GM21619 (cell line): ENCODE results near the gene DGKK.

Experiments
- ATAC-seq: cut with Tn5 transposase; IDR thresholded peaks from one replicate; pipeline ENCODE4 v1.9.1; 2021; ENCODE audit not compliant: unreplicated experiment

The DGKK gene

GRCh38 chrX:50470103-50471031 is at the start of gene DGKK:
DGKK (minus strand) TSS chrX:50470825; CDS start chrX:50470678, 147 bp downstream.
- ATAC-seq = no peak

DNA sequence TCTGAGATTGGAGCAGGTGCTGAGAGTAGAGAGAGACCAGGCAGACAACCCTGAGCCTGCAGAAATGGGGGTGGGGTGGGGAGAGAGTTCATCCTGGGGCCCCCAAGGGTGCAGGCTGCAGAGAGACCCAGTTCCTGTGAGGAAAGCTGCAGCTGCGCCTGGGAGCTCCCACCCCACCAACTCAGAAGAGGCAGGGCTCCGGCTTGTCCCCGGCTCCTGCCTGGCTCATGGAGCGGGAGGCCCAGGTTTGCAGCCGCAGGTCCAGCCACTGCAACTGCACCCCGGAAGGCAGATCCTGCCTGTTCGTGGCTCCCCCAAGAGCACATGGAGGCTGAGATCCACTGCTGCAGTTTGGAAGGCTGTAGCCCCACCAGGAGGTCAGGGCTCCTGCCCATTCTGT is 44.2 kb upstream of the DGKK start:
- ATAC-seq = no peak

GRCh38 chrX:50497114-50497513 is 26.5 kb upstream of the DGKK start:
- no peak for ATAC-seq

GRCh38 chrX:50495616-50496015 is 25.0 kb upstream of the DGKK start:
- ATAC-seq = no peak

DNA sequence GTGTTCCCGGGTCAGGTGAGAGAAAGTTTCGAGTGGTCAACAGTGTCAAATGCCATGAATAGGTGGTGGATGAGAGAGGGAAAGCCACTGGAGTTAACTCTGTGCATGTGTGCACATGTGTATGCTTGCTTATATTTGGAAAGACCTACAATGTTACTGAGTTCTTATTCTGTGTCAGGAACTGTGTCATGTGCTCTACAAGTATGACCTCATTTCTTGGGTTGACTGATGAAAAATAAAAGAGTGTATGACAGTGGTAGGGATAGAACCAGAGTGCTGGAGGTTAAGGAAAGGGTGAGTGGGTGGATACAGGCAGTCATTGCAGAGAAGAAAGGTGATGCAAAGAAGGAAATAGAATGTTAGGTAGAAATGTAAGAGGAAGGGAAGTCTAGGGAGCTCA is 22.1 kb upstream of the DGKK start:
- ATAC-seq = no peak

- no peak for ATAC-seq
These were observed 14.0 kb upstream of the DGKK start for GRCh38 chrX:50484662-50485061.

DNA sequence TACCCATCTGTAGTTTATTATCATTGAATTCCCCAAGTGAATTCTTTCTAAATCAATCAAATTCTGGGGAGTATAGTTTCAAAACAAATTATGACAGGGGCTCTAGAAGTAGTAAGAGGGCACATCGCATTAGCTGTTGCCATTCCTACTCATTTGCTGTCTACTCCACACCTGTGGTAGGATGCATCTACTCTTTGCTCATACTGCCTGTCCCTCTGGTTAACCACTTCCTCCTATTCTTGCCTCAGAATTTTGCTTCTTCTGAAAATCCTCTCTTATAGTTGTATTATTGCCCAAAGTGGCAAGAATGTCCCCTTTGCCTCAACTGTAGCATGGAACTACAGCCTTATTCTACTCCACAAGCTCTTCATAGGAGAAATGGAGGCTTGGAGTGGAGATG is 12.7 kb upstream of the DGKK start:
- ATAC-seq = no peak

GRCh38 chrX:50475208-50475607 is 4.6 kb upstream of the DGKK start:
- no peak for ATAC-seq

- ATAC-seq = no peak
These were observed 765 bp upstream of the DGKK start for GRCh38 chrX:50471390-50471789.

DNA sequence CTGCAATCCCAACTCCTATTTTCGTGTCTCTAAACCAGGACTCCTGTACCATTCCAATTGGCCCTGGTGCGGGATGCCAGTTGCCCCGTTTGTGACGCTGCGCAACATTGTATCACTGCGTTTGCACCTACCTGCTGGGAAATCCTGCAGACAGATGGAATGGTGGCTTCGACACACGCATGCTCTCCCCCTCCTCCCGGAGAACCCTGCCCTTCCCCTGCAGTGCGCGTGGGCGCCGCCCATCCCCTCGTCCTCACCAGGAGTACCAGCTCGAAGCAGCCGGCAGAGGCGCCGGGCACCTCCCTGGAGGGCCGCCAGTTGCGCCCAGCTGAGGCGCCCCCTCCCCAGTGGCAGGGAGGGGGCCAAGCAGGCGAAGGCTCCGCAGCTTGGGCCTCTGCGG is 1.4 kb downstream of the DGKK start:
- no peak for ATAC-seq

GRCh38 chrX:50459615-50460014 is 11.0 kb downstream of the DGKK start:
- no peak for ATAC-seq

DNA sequence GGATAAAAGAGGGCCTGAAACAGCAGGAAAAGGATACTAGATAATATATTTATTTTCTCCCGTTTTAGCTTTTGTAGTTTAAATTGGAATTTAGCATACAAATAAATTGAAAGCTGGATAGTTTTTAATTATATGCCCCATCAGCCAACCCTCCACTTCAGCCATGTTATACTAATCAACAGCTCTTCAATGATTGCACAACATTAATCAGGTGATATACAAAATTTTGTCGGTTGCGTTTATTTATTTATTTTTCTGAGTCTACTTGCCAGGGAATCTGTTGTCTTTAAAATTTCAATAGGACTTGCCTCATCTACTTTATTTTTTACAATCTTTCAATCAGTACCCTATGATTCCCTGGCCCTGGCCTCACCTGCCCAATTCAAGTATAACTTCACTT is 12.1 kb downstream of the DGKK start:
- no peak for ATAC-seq

DNA sequence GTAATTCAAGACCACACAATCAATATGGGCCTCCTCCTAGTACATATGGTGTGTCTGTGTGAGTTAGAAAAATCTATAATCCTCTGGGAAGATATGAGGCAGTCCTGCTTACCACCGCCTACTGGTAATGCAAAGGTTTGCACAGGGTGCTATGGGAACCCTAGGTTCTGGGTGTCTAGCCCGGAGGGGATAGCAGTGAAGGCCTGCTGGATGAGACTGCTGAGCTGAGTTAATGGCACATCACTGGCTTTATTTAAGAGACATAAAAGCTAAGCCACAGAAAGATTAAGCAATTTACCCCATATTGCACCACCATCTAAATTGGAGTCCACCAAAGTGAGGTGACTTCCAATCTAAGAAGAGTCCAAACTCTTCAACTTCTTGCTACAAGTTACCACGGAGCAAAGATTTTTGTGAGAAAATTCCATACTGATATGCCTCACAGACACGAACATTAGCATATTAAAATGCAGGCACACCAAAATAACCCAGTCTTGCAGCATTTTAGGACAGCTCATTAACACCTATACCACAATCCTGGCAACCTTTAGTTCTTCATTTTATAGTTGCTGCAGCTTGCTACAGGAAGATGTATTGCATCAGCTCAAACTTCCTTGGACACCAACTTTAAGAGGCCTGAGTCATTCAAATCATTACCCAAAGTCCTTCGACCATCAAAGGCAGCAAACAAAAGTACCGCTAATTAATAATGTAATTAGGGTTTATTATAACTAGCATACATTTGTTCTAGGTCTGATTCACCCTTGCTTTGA is 13.7 kb downstream of the DGKK start:
- ATAC-seq = no peak

- no peak for ATAC-seq
These were observed 17.8 kb downstream of the DGKK start for GRCh38 chrX:50452782-50453181.

DNA sequence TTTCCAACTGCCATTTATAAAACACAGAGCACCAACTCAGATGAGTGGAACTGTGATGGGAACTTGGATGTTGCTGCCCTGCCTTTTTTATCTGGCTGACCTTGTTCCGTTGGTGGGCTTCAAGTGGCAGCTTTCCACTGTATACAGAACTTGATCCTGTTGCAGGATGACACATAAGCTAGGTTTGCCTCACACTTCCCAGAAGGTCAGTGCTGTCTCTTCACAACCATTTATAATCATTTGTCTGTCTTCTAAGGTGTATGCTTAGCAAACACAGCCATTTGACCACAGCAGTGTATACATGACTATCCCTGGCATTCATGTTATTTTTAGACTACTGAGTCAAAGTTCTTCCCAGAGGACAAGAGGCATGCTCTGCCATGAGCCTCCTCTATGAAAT is 20.3 kb downstream of the DGKK start:
- no peak for ATAC-seq

GRCh38 chrX:50448565-50448964 is 22.1 kb downstream of the DGKK start:
- ATAC-seq = no peak

DNA sequence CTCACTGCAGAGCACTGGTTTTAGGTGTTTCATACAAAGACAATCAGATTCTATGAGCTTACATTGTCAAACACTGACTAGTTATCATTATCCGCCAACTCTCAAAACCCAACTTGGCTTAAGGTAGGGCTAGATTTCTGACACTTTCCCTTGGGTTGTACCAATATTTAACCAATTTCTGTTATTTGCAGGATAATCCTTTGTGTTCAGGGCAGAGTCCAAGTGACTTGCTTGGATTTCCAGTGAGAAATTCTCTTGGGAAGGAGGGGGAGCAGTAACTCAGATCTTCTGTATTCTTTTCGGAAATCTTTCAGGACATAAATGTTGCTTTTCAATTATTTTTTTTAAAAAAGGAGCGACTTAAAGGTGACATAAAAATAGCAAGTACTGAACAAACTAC is 23.1 kb downstream of the DGKK start:
- ATAC-seq = no peak

- ATAC-seq = peak; percentile 89
These were observed 28.1 kb downstream of the DGKK start for GRCh38 chrX:50442426-50443116.

DNA sequence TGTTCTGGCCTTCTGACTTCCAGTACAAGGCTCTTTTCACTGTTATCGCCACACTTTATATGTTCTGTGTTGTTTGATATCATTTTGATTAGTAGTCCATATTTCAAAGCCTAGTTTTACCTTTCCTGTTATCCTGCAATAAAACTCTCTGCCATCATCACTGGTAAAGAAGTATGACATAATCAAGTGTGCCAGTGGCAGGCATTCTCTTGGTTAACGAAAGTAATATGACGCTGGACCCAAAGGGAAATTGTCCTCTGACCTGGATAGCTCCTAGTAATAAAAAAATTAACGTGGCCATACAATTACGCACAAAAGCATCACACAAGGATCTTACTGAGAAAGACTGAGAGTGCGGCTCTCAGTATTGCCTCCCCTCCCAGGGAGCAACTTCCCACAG is 33.8 kb downstream of the DGKK start:
- ATAC-seq = no peak

DNA sequence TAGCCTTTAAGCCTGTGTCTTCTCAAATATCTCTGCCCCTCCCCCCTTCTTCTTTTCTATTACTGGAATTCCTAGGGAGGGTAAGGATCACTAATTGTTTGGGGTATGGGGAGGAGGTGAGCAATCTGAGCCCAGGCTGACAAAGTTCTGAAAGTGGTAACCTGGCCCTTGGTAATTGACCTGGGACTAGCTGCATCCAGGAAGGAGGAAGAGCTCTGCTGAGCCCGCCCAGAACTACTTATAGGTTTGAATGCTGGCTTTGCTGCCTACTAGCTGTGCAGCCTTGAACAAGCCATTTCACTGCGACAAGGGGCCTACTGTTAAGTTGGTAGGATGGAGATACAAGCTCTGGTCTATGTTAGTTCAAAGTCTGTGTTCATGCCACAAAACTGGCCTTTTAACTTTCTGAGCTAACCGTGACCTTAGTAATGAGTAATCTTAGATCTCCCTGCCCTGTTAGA is 37.8 kb downstream of the DGKK start:
- no peak for ATAC-seq

GRCh38 chrX:50431623-50432022 is 39.0 kb downstream of the DGKK start:
- no peak for ATAC-seq
